ENCODE measurements around the gene ARGLU1.

GRCh38 chr13:106497079-106497478 lies 70.9 kb downstream of the ARGLU1 start:
- no peak for TF ChIP-seq CTCF (IDR thresholded peaks at IDR 0.05 in 4 of 5, conservative IDR thresholded peaks at IDR 0.05 in 1 of 5)
- no peak for TF ChIP-seq POLR2A (IDR thresholded peaks at IDR 0.05)

Data from gastrocnemius medialis (tissue), 4 donors.